Ramos (cell line): Measurements from ENCODE around the gene CLEC9A.
"Not testable (repeated sequence)": the region's sequence is repeated elsewhere in the genome, so short reads cannot be mapped to it uniquely, and the experiment has no call there.

Experiments
- in situ Hi-C: fragments of 300-500 bp; cut with MboI; formaldehyde crosslinking; loops from one replicate; pipeline ENCODE4 v1.14.3; 2022; ENCODE audit warnings: low sequenced_read_pairs; ENCODE audit not compliant: unreplicated experiment

CLEC9A gene

DNA sequence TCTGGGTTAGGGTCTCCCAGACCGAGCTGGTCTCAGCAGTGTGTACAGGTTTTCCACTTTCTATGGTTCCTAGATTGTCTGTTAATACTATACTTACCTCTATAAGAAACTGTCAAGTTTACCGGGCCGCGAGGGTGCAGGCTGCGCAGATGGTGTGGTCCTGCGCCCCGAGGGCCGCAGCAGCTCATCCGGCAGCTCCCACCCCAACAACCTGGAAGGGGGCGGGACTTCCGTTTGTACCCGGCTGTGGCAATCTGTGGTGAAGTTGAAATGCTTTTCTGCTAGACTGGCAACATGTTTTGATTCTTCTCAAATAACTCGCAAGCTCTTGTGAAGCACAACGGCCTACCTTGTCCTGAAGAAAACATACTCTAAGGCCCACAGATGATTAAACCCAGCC lies at the start of gene CLEC9A:
Gene CLEC9A, plus strand, starts transcription at position 237 of the 400 bp plus-strand sequence. CDS start 22,006 bp downstream, outside the sequence.
- in situ Hi-C loops: no loop called here

DNA sequence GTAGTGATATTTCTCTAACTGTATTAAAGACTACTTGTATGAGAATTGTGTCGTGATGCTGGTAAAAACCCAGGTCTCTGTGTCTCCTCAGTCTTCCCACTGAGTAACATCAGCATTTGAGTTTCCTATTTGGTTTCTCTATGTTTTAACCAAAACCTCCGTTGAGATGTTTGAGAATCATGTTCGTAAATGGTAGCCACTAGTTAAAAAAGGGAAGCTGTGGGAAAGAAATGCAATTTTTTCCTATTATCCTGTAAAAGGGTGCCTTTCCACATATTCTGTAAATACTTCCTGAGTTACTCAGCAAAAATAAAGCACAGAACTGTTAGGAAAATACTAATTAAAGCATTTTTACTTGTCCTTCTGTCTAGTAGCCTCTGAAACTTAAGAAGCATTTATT lies 38.6 kb upstream of the CLEC9A start:
- in situ Hi-C loops: no loop called here

DNA sequence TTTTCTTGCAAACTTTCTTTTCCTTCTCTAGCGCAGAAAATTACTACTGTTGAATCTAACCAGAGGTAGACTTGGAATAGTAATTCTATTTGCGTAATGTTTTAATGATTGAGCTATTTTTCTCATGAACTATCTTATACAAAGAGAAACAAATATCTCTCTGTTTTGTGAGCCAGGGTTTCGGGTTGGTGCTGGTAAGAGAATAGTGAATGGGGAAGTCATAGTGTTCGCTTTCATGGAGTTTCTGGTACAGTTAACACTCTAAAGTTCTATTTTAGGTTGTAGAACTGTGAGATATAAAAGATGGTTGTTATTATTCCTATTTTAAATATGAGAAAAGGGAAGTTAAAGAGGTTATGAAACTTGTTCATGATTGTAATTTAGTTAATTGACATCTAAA lies 38.2 kb upstream of the CLEC9A start:
- in situ Hi-C loops: no loop called here

DNA sequence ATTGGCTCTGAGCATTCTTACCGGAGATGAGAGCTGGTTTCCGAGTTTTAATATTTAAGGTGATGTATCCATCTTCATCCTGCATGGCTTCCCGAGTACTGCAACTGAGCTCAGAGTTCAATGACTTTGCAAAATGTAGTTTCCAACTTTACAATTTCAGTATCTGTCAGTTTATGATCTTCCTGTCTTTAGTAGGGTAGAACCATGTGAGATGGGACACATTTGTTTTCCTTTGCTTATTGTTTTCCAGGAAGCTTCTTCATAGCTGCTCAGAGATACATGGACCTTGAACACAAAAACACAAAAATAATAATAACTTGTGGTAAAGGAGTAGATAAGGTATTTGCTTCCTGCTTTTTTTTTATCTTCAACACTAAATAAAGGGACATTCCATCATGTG lies 31.5 kb upstream of the CLEC9A start, which contains the start of gene CLEC1B:
Gene CLEC1B, minus strand, starts transcription at position 106 of the 400 bp plus-strand sequence. Its CDS starts 21 bp downstream, at position 85.
- in situ Hi-C loops: no loop called here

DNA sequence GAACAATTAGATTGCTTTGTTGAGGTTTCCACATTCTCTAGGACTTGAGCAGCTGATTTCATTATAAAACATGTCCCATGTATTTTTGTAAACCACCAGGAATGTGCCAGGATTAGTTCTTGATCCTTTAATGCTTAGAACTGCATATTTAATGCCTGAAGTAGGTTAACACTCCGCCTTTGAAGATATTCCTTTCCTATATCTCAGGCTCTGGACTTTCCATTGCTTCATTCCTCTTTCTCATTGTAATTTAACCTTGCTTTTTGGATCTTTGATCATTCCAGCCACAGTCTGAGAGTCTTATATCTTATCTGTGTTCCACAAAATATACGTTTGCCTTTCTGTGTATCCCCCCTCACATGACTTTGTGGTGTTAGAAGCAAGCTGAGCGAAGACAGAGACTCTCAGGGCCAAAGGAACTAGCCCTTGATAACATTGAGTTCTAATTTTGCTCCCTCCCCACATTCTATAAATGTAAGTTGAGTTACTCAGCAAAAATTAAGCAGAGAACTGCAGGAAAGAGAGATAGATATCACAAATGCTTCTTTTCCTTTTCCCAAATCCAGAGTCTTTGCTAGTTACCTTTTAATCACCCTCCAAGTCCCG lies 29.2 kb upstream of the CLEC9A start:
- in situ Hi-C loops: no loop called here

DNA sequence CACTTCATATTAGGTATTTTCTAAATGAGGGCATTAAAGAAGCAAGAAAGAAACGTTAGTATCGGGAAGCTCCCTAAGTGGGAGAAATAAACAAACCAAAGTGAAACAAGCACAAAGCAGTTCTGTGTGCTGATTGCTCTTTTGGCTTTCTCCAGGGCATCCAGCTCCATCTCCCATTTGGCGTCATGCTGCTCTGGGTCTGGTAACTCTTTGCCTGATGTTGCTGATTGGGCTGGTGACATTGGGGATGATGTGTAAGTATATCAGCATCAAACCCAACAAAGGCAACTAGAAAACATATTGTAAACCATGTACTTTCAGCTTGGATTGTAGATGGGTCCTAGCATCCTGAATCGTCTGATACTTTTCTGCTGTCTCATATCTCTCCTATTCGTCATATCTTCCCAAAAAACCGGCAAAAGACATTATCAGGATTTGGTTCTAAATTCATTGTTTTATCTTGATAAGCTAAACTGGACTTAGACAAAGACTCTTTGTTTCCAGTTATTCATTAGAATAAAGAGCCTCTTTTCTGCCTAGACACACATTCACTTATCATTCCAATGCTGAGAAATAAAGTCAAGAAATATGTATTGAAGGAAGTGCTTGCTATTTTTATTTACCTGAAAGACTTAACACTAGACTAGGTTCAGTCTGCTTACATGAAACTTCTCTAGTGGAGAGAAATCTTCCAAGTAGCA lies 17.7 kb upstream of the CLEC9A start:
- in situ Hi-C loops: no loop called here

DNA sequence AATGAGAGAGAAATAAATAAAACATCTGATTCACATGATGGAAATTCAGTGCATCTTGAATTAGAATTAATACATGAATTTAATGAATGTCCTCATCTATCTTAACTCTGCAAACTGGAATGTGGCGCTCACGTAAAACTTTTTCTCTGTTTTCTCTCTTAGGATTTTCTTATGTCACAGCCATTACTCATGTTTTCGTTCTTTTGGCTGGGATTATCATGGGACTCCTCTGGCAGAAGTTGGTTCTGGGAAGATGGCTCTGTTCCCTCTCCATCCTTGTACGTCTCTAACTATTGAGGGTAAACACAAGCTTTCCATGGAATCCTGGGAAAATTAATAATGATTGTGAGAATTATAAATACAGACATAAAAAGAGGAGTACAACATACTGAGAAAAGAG lies 15.0 kb upstream of the CLEC9A start:
- in situ Hi-C loops: no loop called here

DNA sequence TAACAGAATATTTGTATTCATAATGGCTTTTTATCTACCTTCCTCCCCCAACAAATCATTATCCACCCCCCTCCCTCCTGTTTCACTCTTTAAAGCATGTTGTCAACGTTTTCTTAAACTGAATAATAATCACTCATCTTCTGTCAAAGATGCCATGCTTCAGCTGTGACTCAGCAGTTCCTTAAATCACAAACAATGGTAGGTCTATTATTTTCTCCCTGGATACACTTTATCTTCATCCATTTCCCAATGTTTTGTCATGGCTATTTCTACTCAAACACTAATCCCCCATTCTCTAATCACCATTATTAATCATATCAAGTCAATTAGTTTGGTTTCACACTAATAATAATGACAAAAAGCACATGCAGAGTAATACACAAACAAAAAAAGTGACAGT lies 13.6 kb upstream of the CLEC9A start:
- in situ Hi-C loops: no loop called here

DNA sequence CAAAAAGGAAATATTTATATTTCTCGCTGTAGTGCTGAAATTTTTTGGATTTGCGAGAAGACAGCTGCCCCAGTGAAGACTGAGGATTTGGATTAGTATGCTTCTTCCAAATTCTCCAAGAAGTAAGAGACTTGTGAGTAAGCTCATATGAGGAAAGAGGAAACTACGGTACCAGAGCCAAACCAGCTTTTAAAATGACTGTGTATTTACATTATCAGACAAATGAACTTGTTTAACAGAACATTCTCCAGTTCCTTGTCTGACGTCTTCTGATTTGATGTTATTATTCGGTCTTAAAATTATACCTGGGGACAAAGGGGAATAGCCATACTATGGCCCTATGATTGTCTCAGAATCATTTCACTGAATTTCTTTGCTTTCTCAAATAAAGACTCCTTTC lies 12.1 kb upstream of the CLEC9A start:
- in situ Hi-C loops: no loop called here

DNA sequence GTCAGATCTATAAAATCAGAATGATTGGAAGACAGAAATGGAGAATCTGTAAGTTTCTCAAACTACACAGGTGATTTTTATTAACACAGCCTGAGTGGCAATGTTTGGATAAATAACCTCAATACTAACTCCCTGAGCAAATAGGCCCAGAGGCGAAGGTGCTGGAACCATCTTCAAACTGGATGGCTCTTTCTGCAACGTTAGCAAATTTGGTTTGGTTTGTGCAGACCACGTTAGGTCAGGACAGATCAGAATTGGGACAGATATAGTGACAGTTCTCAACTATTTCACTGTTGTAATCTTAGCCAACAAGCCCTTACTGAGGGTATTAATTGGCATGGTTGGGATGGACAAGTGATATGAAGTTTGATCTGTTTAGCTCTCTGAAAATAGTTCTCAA lies 9.1 kb upstream of the CLEC9A start:
- in situ Hi-C loops: no loop called here

DNA sequence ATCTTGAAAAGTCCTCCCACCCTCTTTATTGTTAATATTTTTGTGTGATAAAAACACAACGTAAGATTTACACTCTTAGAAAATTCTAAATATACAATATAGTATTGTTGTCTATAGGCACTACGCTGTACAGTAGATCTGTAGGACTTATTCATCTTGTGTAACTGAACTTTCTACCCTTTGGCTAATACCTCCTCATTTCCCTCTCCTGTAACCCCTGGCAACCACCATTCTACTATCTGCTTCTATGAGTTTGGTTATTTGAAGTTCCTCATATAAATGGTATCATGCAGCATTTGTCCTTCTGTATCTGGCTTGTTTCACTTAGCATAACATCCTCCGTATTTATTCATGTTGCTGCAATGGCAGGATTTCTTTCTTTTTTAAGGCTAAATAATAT lies 5.2 kb upstream of the CLEC9A start:
- in situ Hi-C loops: no loop called here

DNA sequence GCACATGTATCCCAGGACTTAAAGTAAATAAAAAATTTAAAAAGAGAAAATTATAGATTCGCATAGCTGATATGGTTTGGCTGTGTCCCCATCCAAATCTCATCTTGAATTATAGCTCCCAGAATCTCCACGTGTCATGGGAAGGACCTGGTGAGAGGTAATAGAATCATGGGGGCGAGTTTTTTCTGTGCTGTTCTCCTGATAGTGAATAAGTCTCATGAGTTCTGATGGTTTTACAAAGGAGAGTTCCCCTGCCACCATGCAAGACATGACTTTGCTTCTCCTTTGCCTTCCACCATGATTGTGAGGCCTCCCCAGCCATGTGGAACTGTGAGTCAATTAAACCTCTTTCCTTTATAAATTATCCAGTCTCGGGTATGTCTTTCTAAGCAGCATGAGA lies 3.8 kb upstream of the CLEC9A start:
- in situ Hi-C loops: not testable (repeated sequence)

DNA sequence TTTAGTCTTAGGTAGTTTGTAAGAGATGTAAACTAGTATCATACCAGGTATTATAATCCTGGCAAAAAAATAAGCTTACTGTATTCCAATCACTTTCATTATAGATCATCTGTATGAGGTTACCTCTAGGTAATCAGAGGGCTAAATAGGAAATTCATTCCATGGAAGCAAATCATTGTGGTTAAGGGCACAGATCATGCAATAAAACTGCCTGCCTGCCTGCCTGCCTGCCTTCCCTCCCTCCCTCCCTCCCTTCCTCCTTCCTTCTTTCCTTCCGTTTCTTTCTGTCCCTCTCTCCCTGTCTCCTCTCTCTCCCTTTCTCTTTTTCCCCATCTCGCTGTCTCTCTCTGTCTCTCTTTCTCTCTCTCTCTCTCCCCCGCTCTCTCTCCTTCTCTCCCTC lies 3.2 kb upstream of the CLEC9A start:
- in situ Hi-C loops: no loop called here

DNA sequence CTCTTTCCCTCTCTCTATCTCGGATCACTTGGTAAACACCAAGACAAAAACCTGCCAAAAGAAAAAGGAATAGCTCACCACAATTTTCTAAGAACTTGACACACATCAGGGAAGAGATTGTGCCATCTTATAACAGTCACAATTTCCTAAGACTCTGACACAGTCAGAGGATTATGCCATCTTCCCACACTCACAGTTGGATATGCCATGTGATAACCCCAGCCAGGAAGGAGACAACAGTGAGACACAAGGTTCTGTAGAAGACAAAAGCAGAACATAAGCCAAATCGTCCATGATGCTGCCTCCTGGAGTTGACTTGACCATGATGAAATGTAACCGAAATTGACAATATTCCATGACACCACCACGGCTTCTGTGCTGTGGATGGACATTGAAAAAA lies 2.8 kb upstream of the CLEC9A start:
- in situ Hi-C loops: no loop called here

DNA sequence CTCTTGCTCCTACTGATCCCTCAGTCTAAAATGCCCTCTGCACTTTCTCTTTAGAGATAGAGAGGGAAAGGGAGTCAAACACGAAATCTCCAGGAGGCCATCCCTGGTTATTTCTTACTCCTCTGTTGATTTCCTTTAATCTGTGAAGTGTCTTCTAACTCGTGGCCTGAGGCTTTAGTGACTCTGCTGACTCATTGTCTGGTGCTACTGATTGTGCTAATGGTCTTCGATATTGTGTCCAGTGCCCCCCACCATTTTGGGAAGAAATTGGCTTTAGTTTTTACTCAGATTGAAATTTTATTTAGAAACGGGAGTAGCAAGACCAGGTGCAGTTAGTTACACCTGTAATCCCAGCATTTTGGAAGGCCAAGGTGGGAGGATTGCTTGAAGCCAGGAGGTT lies 839 bp downstream of the CLEC9A start:
- in situ Hi-C loops: no loop called here

DNA sequence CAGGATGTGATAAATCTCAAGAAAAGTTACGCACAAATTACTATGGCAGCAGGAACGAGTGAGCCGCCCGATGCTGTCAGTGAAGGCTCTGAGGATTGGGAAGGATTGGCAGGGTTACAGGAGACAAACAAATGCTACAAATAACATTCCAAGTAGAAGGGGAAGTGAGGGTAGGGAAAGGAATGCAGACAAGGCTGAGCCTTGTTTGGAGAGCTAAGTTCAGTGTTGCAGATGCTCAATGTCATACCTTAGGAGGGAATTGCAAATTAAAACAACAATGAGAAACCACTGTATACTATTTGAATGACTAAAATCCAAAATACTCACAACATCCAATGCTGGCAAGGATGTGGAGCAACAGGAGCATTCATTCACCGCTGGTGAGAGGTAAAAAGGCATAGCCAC lies 1.3 kb downstream of the CLEC9A start:
- in situ Hi-C loops: no loop called here

DNA sequence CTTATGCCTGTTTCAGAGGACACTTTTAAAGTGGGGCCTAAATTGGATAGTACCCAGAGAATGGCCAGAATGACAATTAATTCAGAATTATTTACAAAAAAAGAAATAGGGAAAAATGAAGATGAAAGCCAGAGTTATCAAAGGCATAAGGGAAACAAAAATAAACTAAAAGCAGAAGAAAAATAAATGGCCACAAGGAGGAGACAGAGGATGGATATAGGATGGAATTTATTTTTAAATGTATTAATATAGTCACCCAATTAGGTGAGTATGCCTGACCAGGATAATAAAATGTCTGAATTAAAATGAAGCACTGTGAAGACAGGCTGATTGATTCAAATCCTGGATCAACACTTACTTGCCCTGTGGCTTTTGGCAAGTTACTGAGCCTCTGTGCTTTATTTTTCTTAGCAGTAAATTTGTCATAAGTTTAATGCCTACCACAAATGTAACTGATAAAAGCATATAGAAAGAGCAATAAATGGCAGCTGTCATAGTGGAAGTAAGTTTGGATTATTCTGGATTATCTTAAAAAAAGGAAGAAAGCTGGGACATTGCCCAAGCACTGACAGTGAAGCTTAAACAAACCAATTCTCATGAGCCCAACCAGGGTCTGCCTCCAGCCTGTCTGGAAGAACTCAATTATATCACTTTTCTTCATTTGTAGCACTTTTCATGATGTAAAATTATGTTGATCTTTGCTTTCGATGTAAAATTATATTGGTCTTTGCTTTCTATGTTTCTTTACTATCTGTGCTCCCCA lies 3.5 kb downstream of the CLEC9A start:
- in situ Hi-C loops: no loop called here

DNA sequence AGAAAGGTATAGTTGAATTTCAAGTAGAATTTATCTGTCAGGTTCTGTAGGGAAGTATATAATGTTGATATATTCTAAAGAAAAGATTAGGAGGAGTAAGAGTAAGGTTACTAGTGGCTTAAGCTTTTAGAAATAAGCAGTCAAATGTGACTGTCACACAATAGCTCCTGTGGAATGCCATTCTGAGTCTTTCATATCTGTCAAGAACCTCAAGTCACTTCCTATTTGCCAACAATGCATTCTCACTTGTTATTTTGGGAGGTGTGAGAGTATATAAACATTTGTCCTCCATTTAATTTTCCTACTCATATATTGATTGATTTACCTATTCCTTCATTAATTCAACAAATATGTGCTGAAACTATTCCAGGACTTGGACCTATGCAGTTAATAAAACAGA lies 11.7 kb downstream of the CLEC9A start:
- in situ Hi-C loops: no loop called here

DNA sequence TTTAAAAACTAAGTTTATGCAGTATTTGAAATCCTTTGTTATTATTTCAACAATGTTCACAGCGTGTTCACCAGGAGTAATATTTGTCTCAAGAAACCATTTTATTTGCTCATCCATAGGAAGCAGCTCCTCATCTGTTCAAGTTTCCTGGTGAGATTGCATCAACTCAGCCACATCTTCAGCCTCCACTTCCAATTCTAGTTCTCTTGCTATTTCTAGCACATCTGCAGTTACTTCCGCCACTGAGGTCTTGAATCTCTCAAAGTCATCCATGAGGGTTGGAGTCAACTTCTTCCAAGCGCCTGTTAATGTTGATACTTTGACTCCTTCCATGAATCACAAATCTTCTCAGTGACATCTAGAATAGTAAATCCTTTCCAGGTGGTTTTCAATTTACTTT lies 18.0 kb downstream of the CLEC9A start:
- in situ Hi-C loops: no loop called here

DNA sequence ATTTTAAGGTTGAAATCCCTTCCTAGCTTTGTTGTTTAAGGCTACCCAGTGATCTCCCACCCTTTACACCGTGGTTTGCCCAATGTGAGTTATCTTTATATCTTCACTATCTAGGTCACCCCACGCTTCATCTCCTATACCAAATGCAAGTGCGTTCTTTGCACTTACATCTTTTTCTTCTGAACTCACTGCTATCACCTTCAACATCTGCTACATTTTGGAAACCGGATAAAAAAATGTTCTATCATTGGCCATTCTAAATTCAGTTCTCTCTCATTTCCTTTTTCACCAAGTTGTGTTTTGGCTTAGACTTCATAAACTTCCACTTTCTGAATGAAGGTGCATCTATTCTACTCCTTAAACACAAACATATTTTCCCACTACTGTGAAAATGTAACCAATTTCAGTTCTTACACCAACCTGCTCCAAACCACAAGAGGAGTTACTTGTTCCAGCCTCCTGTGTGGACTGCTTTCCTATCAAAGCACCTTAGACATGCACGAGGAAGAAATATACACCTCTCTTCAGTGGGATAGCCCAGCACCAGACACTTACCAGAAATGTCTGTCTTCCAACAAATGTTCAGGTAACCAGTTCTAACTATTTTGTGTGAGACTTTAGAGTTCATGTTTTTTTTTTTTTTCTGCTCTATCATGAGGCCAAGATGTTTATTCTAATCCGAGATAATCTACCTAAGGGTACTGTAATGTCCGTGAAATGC lies 21.9 kb downstream of the CLEC9A start:
- in situ Hi-C loops: no loop called here

DNA sequence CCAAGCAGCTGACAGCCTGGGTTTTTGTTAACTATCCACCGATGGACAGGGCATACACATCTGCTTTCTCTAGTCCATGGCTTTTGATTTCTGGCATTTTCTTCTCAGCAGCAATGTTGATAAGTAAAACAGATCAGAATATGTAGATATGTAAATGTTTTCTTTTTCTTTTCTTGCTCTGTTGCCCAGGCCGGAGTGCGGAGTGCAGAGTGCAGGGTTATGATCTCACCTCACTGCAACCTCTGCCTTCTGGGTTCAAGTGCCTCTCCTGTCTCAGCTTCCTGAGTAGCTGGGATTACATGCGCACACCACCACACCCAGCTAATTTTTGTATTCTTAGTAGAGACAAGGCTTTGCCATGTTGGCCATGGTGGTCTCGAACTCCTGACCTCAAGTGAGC lies 27.9 kb downstream of the CLEC9A start:
- in situ Hi-C loops: no loop called here
